Epithelial cell of esophagus (primary cell): Measurements from ENCODE around the gene FBXW4.

Experiments used
- DNase-seq: peaks from one replicate; pipeline ENCODE4 v3.0.0; 2010; ENCODE audit warnings: low read depth
- H3K4me3 ChIP-seq: 2 replicates; pipeline ENCODE4 v1.5.1; 2011; ENCODE audit warnings: mild to moderate bottlenecking, low read length, control low read depth
- CTCF ChIP-seq: IDR thresholded peaks from 2 replicates; pipeline ENCODE4 v1.5.1; 2011; ENCODE audit warnings: low read depth, mild to moderate bottlenecking, low read length, control low read depth, inconsistent platforms; ENCODE audit not compliant: insufficient read depth; ENCODE audit errors: missing control alignments

Gene FBXW4

GRCh38 chr10:101663097-101663496 lies 31.9 kb downstream of the FBXW4 start:
- no peak for TF ChIP-seq CTCF
- H3K4me3 ChIP-seq, result no peak overlapping the region
- no peak for DNase-seq

GRCh38 chr10:101660256-101660655 lies 34.7 kb downstream of the FBXW4 start:
- H3K4me3 ChIP-seq, result no peak overlapping the region
- TF ChIP-seq CTCF, result no peak
- DNase-seq, result no peak

DNA sequence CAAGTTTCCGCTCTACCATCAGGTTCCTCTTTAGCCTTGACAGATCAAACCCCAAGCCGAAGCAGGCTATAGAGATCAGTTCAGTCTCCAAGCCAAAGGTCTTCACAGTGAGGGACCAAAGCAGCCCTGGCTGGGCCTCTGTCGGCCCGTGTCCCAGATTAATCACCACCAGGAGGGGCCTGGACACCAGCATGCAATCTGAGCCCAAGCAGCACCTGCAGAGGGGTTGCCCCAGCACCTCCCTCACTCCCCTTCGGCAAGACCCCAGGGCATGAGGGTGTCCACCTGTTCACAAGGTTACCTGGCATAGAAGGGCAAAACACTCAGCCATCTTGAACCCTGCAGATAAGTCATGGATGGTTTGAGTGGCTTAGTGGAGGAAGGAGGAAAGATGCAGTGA lies 36.0 kb downstream of the FBXW4 start:
- no peak overlapping the region for H3K4me3 ChIP-seq
- TF ChIP-seq CTCF, result no peak
- DNase-seq, result no peak

DNA sequence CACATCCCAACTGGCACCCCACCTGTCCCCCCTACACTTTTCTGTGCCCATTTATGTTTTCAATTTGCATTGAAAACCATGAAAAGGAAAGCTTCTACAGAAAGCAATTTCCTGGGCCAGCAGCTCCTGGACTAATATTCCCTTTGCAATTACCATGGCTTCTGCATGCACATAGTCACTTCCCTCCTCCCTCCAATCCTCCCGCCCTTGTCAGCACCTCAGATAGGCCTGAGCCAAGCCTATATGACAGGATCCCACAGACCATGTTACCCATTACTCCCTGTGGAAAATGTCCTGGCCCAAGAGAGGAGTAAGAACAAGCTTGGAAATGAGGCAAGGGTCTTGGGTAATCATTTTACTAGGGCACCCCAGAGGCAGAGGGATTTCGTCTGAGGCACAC lies 38.1 kb downstream of the FBXW4 start:
- TF ChIP-seq CTCF, result no peak
- DNase-seq, result no peak
- H3K4me3 ChIP-seq, result no peak overlapping the region

DNA sequence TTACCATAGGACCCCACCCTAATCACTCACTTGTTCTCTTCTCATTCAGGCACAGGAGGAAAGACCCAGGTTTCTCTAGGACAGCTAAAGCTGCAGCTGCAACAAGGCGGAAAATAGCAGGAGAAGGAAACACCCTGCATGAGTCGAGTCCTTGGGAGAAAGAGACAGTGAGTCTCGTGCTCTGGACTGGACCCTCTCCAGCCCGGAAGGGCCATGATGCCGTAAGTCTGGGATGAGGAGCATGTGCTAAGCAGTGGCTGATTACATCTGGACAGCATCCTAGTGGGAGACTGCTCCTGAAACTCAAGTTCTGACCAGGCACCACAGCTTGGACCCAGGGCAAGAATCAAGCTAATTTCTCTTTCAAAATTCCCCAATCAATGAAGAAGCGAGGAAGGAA lies 39.4 kb downstream of the FBXW4 start:
- no peak for DNase-seq
- no peak for TF ChIP-seq CTCF
- no peak overlapping the region for H3K4me3 ChIP-seq

GRCh38 chr10:101653536-101653935 lies 41.4 kb downstream of the FBXW4 start:
- no peak overlapping the region for H3K4me3 ChIP-seq
- DNase-seq, result no peak
- TF ChIP-seq CTCF, result no peak

DNA sequence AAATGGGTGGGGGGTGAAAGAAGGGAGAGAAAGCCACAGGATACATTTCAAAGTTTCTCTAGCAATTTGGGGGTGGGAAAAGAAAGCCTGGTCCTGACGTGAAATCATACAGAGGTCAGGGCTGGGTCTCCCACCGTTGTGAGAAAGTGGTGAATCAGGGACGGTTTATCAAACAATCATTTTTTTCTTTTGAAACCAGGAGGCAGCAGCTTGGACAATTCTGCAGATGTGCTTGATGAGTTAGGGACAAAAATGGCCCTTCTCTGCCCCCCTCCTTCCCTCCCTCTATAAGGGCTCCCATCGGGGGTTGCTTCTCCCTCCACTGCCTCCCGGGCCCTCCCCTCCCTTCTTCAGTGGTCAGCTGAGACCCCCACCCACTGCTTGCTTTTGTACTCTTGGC lies 43.6 kb downstream of the FBXW4 start:
- TF ChIP-seq CTCF, result no peak
- H3K4me3 ChIP-seq, result no peak overlapping the region
- no peak for DNase-seq
